ENCODE measurements around the gene RBMS3. TPM values are rescaled to one million over a fixed set of nuclear protein-coding genes. Genes with fewer than 3 reads are reported as not detected.

RBMS3 gene
- total RNA-seq, 1 experiment from 2014 or later = 7.4 TPM

GRCh38 chr3:29537889-29538609 lies 257.2 kb downstream of the RBMS3 start:
- POLR2A ChIA-PET = no interaction called here
- no peak for TF ChIP-seq CTCF (IDR thresholded peaks at IDR 0.05; ENCODE audit: insufficient read depth in 1 of 2, low read depth in 1 of 2, low read length in 1 of 2, severe bottlenecking in 1 of 2, unreplicated experiment in 1 of 2)
- intact Hi-C loops (cut with micrococcal nuclease; ENCODE audit: unreplicated experiment) = no loop called here

GRCh38 chr3:29538610-29538958 lies 257.7 kb downstream of the RBMS3 start:
- no TSS peak for BruUV-seq (replicated peaks)
- Mint-ChIP-seq H3K9me3 (ENCODE audit: unreplicated experiment) (no peaks in the 10 kb centered on the region), H3K4me3 (ENCODE audit: unreplicated experiment) (no peak overlapping the region), H3K4me1 (ENCODE audit: low read depth, unreplicated experiment) (no peaks in the 10 kb centered on the region), H3K36me3 (ENCODE audit: insufficient read depth, unreplicated experiment) (no peaks in the 10 kb centered on the region), H3K27me3 (ENCODE audit: insufficient read depth, unreplicated experiment) (no peaks in the 10 kb centered on the region), H3K27ac (ENCODE audit: unreplicated experiment) (no peak overlapping the region)
- no peak for DNase-seq
- TF ChIP-seq CTCF (IDR thresholded peaks at IDR 0.05; ENCODE audit: insufficient read depth in 1 of 2, low read depth in 1 of 2, low read length in 1 of 2, severe bottlenecking in 1 of 2, unreplicated experiment in 1 of 2) = no peak
- intact Hi-C loops (cut with micrococcal nuclease; ENCODE audit: unreplicated experiment) = no loop called here
- Histone ChIP-seq H3K27me3 (replicated peaks; ENCODE audit: control insufficient read depth, insufficient read depth, low read length) (no peaks in the 10 kb centered on the region), H3K4me1 (peaks cover 3% of the 10 kb centered on the region; the same call in 1 of the 2 replicates), H3K4me3 (ENCODE audit: low read depth, low read length) (no peak overlapping the region), H3K36me3 (ENCODE audit: control insufficient read depth, insufficient read depth, low read length) (no peaks in the 10 kb centered on the region), H3K9me3 (no peaks in the 10 kb centered on the region)
- CTCF ChIA-PET = no interaction called here
- POLR2A ChIA-PET = no interaction called here

More at GRCh38 chr3:29537889-29538609, 257.2 kb downstream of the RBMS3 start:
- H3K4me3 Mint-ChIP-seq (ENCODE audit: unreplicated experiment) = no peak overlapping the region
- Histone ChIP-seq H3K27me3 (replicated peaks; ENCODE audit: control insufficient read depth, insufficient read depth, low read length) (no peaks in the 10 kb centered on the region), H3K4me1 (peaks cover 3% of the 10 kb centered on the region; the same call in 1 of the 2 replicates), H3K9me3 (no peaks in the 10 kb centered on the region), H3K36me3 (ENCODE audit: control insufficient read depth, insufficient read depth, low read length) (no peaks in the 10 kb centered on the region), H3K4me3 (ENCODE audit: low read depth, low read length) (no peak overlapping the region)
- H3K27ac Mint-ChIP-seq (ENCODE audit: unreplicated experiment) = no peak overlapping the region
- H3K9me3 Mint-ChIP-seq (ENCODE audit: unreplicated experiment) = no peaks in the 10 kb centered on the region
- CTCF ChIA-PET = no interaction called here
- no TSS peak for BruUV-seq (replicated peaks)
- no peak for DNase-seq
- H3K27me3 Mint-ChIP-seq (ENCODE audit: insufficient read depth, unreplicated experiment) = no peaks in the 10 kb centered on the region
- no peaks in the 10 kb centered on the region for H3K36me3 Mint-ChIP-seq (ENCODE audit: insufficient read depth, unreplicated experiment)
- no peaks in the 10 kb centered on the region for H3K4me1 Mint-ChIP-seq (ENCODE audit: low read depth, unreplicated experiment)

- no TSS peak for BruUV-seq (replicated peaks)
- TF ChIP-seq CTCF (IDR thresholded peaks at IDR 0.05; ENCODE audit: insufficient read depth in 1 of 2, low read depth in 1 of 2, low read length in 1 of 2, severe bottlenecking in 1 of 2, unreplicated experiment in 1 of 2) = no peak
- intact Hi-C loops (cut with micrococcal nuclease; ENCODE audit: unreplicated experiment) = no loop called here
- Histone ChIP-seq H3K4me1 (no peaks in the 10 kb centered on the region), H3K4me3 (ENCODE audit: low read depth, low read length) (no peak overlapping the region), H3K27me3 (replicated peaks; ENCODE audit: control insufficient read depth, insufficient read depth, low read length) (no peaks in the 10 kb centered on the region), H3K36me3 (ENCODE audit: control insufficient read depth, insufficient read depth, low read length) (no peaks in the 10 kb centered on the region), H3K9me3 (no peaks in the 10 kb centered on the region)
- POLR2A ChIA-PET = no interaction called here
- no peak overlapping the region for H3K27ac Mint-ChIP-seq (ENCODE audit: unreplicated experiment)
- CTCF ChIA-PET = no interaction called here
- H3K4me3 Mint-ChIP-seq (ENCODE audit: unreplicated experiment) = no peak overlapping the region
- H3K9me3 Mint-ChIP-seq (ENCODE audit: unreplicated experiment) = no peaks in the 10 kb centered on the region
- no peak for DNase-seq
- H3K4me1 Mint-ChIP-seq (ENCODE audit: low read depth, unreplicated experiment) = no peaks in the 10 kb centered on the region
- no peaks in the 10 kb centered on the region for H3K27me3 Mint-ChIP-seq (ENCODE audit: insufficient read depth, unreplicated experiment)
- no peaks in the 10 kb centered on the region for H3K36me3 Mint-ChIP-seq (ENCODE audit: insufficient read depth, unreplicated experiment)
Observed at GRCh38 chr3:29540544-29540943, 259.7 kb downstream of the RBMS3 start.

All from Caco-2 (cell line).